HG02852 (cell line): ENCODE measurements around the gene CAMK1G.

Experiments used
- ATAC-seq: cut with Tn5 transposase; IDR thresholded peaks from one replicate; pipeline ENCODE4 v1.9.1; 2021; ENCODE audit warnings: mild to moderate bottlenecking, moderate library complexity; ENCODE audit not compliant: unreplicated experiment

The CAMK1G gene

DNA sequence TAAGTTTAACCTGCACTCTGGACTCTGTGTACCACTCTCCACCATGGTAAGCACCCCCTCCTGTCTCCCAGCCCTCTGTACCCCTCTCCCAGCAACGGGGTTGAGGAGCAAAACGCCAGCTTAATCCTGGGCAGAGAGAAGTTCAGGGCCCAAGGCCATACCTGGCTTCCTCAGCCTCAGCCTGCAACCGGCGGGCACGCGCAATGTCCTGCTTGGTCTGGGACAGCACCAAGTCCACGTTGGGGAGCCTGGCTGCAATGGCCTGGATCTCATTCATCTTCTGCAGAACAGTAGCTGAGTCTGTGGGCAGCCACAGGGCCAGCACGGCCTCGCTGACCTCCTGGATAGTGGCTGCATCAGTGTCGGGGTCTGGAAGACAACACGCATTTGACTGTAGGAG is 34.8 kb downstream of the CAMK1G start:
- ATAC-seq: no peak

GRCh38 chr1:209618756-209619420 is 35.4 kb downstream of the CAMK1G start:
- no peak for ATAC-seq

DNA sequence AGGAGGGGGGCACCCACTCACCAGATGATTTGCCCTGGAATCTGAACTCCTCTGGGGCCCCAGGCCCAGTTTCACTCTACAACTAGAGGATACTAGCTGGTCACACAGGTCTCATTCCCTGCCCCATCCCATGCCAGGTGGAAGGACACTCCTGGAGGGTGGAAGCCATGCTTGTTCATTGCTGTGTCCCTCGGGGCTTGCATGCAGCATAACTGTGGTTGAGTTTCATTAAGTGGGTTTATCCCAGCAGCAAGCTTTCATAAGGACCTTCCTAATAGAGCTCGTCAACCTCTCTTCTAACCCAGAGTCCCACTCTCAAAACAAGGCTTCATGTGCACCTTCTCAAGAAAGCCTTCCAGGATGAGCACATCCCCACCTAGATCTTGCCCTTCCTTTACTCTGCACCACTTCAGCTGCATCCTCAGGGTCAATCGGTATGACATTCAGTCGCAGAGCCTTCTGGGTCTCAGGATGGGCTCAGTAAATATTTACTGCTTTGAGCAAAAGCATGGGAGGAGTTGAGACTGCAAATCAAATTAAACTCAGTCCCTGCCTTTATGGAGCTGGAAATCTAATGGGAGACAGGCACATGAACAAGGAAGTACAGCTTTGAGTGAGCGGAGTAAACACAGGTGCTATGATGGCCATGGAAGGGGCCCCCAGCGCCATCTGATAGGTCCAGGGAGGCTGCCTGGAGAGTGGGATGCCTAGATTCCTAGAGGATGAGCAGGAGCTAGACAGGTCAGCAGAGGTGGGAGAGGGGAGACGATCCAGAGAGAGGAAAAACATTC is 36.4 kb downstream of the CAMK1G start:
- no peak for ATAC-seq

- no peak for ATAC-seq
These were observed 37.0 kb downstream of the CAMK1G start for GRCh38 chr1:209620487-209620884.

DNA sequence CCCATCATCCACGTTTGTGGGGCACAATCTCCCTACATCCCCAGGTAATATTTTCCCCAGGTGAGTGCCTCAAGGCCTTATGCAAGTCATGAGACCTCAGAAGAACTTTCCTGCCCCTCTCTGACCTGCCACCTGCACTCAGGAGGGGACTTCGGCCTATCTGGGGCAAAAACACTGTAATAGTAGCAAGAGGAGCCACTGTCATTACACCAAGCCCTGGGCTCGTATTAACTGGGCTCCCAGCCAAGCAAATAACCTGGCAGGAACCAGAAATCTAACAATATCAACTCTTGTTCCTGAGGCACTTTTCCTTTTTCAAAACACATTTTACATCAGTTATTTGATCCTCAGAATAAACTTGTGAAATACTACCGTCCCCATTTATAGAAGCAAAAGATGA is 37.8 kb downstream of the CAMK1G start:
- ATAC-seq: no peak

- ATAC-seq: no peak
These were observed 38.5 kb downstream of the CAMK1G start for GRCh38 chr1:209621741-209622655.

- no peak for ATAC-seq
These were observed 39.6 kb downstream of the CAMK1G start for GRCh38 chr1:209622841-209623829.

DNA sequence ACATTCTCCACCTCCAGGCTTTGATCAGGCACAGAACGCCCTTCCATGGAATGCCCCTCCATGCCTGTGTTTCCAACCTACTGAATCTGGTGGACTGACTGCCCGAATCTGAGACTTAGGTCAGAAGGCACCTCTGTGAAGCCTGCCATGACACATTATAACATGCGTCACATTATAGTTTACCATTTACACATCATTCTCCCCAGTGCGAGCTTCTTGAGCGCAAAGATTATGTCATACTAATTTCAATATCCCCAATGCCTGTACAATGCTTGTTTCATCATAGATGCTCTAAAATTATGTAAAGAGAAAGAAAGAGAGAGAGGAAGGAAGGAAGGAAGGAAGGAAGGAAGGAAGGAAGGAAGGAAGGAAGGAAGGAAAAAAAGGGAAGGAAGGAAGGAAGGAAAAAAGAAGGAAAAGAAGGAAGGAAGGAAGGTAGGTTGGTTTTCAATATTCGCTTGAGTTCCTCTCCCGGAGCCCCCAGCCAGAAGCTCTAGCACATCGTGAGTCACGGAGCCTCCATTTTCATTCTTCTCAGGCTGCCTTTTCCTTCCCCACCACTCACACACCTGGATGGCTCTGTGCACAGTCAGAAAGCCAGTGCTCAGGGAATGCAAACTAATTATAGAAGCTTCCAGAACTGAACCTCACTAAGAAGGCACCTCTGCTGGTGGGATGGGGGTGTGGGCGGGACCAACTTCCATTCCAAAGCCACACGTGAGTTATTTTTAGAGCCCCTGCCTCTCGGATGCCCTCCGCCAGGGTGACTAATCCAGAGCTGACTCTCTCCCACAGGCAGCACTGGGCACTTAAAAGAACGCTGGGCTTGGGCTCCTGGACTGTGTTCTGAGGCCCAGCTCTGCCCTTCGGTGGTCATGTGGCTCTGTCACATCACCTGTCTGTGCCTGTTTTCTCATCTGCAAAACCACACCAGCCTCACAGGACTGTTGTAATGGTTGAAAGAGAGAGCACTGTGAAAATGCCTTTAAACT is 41.3 kb downstream of the CAMK1G start:
- ATAC-seq: no peak

DNA sequence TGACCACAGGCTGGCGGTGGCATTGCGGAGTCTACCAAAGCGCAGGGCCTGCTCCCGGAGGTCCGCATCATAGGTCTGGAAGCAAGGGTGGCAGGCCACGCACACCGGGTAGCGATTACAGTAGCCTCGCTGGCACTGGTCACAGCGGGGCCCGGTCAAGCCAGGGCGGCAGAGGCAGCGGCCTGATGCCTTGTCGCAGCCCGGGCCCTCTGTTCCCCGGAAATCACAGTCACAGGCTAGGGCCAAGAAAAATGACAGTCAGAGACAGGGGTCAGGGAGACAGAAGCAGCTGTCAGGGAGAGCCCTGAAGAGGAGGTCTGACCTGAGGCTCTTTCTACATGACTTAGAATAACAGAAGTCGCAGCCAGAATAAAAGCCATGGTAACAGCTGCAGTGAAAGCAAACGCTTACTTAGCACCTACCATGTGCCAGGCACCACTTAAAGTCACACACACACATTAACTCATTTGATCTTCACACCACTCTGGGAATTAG is 42.3 kb downstream of the CAMK1G start:
- ATAC-seq: no peak

DNA sequence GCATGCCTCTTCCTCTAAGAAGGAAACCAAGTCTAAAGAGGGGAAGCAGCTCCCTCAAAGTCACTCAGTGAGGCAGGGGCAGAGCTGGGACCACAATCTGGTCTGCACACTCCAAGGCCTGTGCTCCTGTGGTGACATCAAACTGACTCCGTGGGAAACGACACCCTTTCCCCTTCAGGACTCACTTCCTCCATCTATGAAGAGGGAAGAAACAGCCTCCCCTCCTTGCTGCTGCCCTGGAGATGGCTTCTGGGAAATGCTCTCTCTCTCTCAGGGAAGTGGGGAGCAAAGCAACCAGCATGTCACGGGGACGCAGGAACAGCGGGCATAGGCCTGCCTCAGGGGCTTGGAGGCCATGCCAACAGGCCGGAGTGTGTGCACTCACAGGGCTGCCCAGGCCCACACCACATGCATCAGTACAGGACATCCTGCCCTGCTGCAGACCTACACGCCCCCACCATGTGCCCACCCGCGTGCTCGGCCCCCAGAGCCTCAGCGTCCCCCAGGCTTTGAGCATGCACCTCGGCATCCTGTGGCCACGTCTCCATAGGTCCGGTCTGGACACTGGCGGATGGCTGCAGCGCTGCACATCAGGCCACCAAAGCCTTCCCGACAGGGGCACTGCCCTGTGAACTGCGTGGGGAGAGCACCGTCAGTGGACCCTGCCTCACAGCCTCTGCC is 43.0 kb downstream of the CAMK1G start:
- ATAC-seq: no peak

DNA sequence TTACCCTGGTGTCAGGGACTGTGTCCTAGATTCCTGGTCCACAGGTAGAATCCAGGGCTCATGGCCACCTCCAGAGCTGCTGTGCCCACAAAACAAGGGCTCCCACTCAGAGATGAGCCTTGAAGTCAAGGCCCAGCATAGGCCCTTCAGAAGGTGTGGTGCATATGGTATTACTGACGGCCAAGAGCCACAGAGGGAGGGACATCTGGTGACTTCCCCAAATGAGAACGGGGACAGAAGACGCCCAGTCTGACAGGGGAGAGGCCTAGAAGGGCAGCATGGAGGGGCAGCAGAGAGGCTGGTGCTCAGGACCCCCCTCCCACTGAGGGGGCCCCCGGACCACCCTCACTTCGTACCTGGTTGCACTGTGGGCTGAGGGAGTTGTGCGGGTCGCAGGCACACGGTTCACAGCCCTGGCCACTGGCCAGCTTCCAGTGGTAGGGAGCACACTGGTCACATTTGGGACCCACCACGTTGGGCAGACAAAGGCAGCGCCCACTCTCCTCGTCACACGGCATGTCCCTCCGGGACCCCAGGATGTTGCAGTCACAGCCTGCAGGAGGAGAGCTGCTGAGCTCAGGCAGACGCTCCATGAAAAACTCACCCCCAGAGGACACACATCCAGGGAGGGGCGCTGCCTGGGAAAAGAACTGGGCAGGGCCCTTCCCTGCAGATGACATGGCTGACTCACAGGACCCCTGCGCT is 43.7 kb downstream of the CAMK1G start:
- no peak for ATAC-seq

- peak; percentile 79 for ATAC-seq
These were observed 44.2 kb downstream of the CAMK1G start for GRCh38 chr1:209627732-209628196.

GRCh38 chr1:209628618-209629299 is 45.2 kb downstream of the CAMK1G start:
- no peak for ATAC-seq

DNA sequence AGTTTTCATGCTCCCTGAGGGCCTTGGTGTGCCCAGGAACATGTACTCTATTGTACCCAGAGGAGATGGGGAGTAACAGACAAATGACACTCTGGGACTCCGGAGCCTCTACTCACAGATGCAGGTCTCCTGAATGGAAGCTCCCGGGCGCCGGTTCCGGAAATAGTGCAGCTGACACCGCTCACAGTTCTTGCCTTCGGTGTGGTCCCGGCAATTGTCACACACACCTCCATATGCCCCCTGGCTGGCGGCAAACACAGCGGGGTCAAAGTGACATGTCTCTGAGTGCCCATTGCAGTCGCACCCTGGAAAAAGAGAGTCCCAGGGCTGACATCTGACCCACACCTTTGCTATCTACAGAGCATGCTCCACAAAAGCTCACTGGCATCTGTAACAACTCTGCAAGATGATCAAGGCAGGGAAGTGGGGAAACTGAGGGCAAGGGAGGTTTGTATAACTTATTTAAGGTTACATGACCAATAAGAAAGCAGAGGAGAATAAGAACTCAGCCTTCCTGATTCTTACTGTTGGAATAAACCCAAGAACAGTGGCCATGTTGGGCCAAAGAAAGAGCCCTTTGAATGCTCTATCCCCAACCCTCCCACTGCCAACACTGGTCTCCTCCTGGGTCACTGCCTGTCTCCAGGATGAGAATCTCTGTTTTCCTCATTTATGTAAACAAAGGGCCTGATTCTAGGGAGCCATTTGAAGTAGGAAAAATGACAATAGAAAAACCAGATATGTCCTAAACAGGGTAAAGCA is 46.3 kb downstream of the CAMK1G start:
- ATAC-seq: no peak

- ATAC-seq: no peak
These were observed 47.1 kb downstream of the CAMK1G start for GRCh38 chr1:209630383-209631225.
